GM23338 (cell line): ENCODE measurements around the gene ZSCAN5B. TPM values are rescaled to one million over a fixed set of nuclear protein-coding genes. Genes with fewer than 3 reads are reported as not detected.

Source experiments
- ATAC-seq: fragments of 200-7000 bp; cut with Tn5 transposase; 3 replicates; pipeline ENCODE4 v1.9.1; 2020
- DNase-seq: peaks from one replicate; pipeline ENCODE4 v3.0.0-alpha.2; 2015; ENCODE audit warnings: low spot score
- H2AFZ ChIP-seq: fragments of 200-600 bp; sonication (generic); 2 replicates; pipeline ENCODE4 v1.8.0; 2016; ENCODE audit warnings: antibody characterized with exemption, mild to moderate bottlenecking, moderate library complexity
- H3F3A ChIP-seq: fragments of 200-600 bp; sonication (generic); replicated peaks from 2 replicates; pipeline ENCODE4 v1.8.0; 2017; ENCODE audit warnings: antibody characterized with exemption, mixed run types, low read depth
- H3K27ac ChIP-seq: fragments of 200-600 bp; sonication (generic); 2 replicates; pipeline ENCODE4 v1.6.1; 2016; ENCODE audit warnings: low read depth
- H3K27me3 ChIP-seq: fragments of 200-600 bp; sonication (generic); 2 replicates; pipeline ENCODE4 v1.8.0; 2016; ENCODE audit warnings: mild to moderate bottlenecking, mixed run types, moderate library complexity; ENCODE audit not compliant: insufficient read depth
- H3K36me3 ChIP-seq: fragments of 200-600 bp; sonication (generic); 2 replicates; pipeline ENCODE4 v1.8.0; 2016; ENCODE audit warnings: mild to moderate bottlenecking; ENCODE audit not compliant: insufficient read depth
- H3K4me1 ChIP-seq: fragments of 200-600 bp; sonication (generic); 2 replicates; pipeline ENCODE4 v1.8.0; 2016; ENCODE audit warnings: mild to moderate bottlenecking, moderate library complexity; ENCODE audit not compliant: insufficient read depth
- H3K4me2 ChIP-seq: fragments of 200-600 bp; sonication (generic); 2 replicates; pipeline ENCODE4 v1.7.1; 2017; ENCODE audit warnings: mixed run types
- H3K4me3 ChIP-seq: fragments of 200-600 bp; sonication (generic); 2 replicates; pipeline ENCODE4 v1.6.1; 2016; ENCODE audit warnings: mixed run types
- H3K79me2 ChIP-seq: fragments of 200-600 bp; sonication (generic); replicated peaks from 2 replicates; pipeline ENCODE4 v1.8.0; 2017; ENCODE audit warnings: mild to moderate bottlenecking; ENCODE audit not compliant: insufficient read depth
- H3K9me2 ChIP-seq: fragments of 200-600 bp; sonication (generic); 2 replicates; pipeline ENCODE4 v1.8.0; 2017; ENCODE audit not compliant: insufficient read depth
- H4K20me1 ChIP-seq: fragments of 200-600 bp; sonication (generic); replicated peaks from 2 replicates; pipeline ENCODE4 v1.8.0; 2017; ENCODE audit warnings: mild to moderate bottlenecking; ENCODE audit not compliant: insufficient read depth
- H3K27ac Mint-ChIP-seq: 2 replicates; pipeline ENCODE4 v1.8.0; 2020; ENCODE audit warnings: inconsistent platforms, mild to moderate bottlenecking, moderate library complexity, mixed read lengths
- H3K27me3 Mint-ChIP-seq: 3 replicates; pipeline ENCODE4 v1.8.0; 2022; ENCODE audit warnings: low read depth, mild to moderate bottlenecking, moderate library complexity, mixed read lengths, inconsistent platforms; ENCODE audit not compliant: insufficient read depth, poor library complexity
- H3K36me3 Mint-ChIP-seq: 3 replicates; pipeline ENCODE4 v1.8.0; 2021; ENCODE audit warnings: low read depth, mild to moderate bottlenecking, inconsistent platforms, moderate library complexity, mixed read lengths
- H3K4me1 Mint-ChIP-seq: 3 replicates; pipeline ENCODE4 v1.8.0; 2020; ENCODE audit warnings: mild to moderate bottlenecking, inconsistent platforms, mixed read lengths
- H3K4me3 Mint-ChIP-seq: 3 replicates; pipeline ENCODE4 v1.8.0; 2021; ENCODE audit warnings: moderate library complexity, mild to moderate bottlenecking, inconsistent platforms, mixed read lengths
- H3K9me3 Mint-ChIP-seq: 3 replicates; pipeline ENCODE4 v1.8.0; 2020; ENCODE audit warnings: moderate library complexity, mild to moderate bottlenecking, inconsistent platforms, mixed read lengths
- CTCF ChIP-seq, 2 experiments: fragments of 200-600 bp in 1 of 2; sonication (generic) in 1 of 2; conservative IDR thresholded peaks; 2 replicates each; pipeline versions ENCODE4 v1.5.1 to v1.6.1; 2016 to 2017; ENCODE audit warnings: antibody characterized with exemption in 2 of 2, low read depth in 2 of 2, mild to moderate bottlenecking in 2 of 2, moderate library complexity in 1 of 2
- ETS1 ChIP-seq: IDR thresholded peaks from 2 replicates; pipeline ENCODE4 v1.6.1; 2016; ENCODE audit warnings: antibody characterized with exemption
- JUNB ChIP-seq: IDR thresholded peaks from one replicate; pipeline ENCODE4 v1.6.1; 2016; ENCODE audit warnings: antibody characterized with exemption; ENCODE audit not compliant: unreplicated experiment
- ZNF114 ChIP-seq: fragments of 250-450 bp; sonication (Bioruptor Pico); IDR thresholded peaks from 2 replicates; pipeline ENCODE4 v1.5.0; 2020; ENCODE audit warnings: mild to moderate bottlenecking, moderate library complexity
- ZNF462 ChIP-seq: fragments of 250-450 bp; sonication (Bioruptor Pico); IDR thresholded peaks from 2 replicates; pipeline ENCODE4 v1.5.0; 2020; ENCODE audit warnings: mild to moderate bottlenecking, moderate library complexity
- polyA plus RNA-seq: library from polyadenylated mRNA; unstranded; fragments of >200 nt; fragmentation: Nextera tagmentation; extraction: Ambion mirVana; gene quantifications from 2 replicates; pipeline ENCODE4 v1.2.1, GENCODE V29; 2016
- total RNA-seq: library from RNA; depleted of rRNA; stranded (reverse); fragments of >200 nt; shearing (Covaris generic); gene quantifications from 2 replicates; pipeline ENCODE4 v1.2.3, GENCODE V29; 2014
- TF ChIP-seq, protein P1 (sequence below): IDR thresholded peaks from one replicate; pipeline ENCODE4 v1.6.1; 2018; ENCODE audit warnings: antibody characterized with exemption; ENCODE audit not compliant: unreplicated experiment

ZSCAN5B gene
- total and polyA plus RNA-seq, 2 experiments from 2014 or later: 0.10 TPM; not detected in 1

GRCh38 chr19:56222901-56223300, 25.3 kb upstream of the ZSCAN5B start:
- H3K4me3 ChIP-seq: no peak overlapping the region
- ATAC-seq (no peak), DNase-seq (no peak)
- H3K27me3 Mint-ChIP-seq: no peaks in the 10 kb centered on the region
- H2AFZ ChIP-seq: no peak overlapping the region
- H3K4me2 ChIP-seq: no peak overlapping the region
- TF ChIP-seq CTCF (conservative IDR thresholded peaks at IDR 0.05; ENCODE audit: low read depth in 2 of 2) (peak in 1 of 2 experiments; percentile 37; a peak in 2 of 4 replicates), ZNF114 (CRISPR knock-in tag) (no peak), JUNB (no peak), ETS1 (no peak), ZNF462 (no peak)
- TF ChIP-seq, protein P1, sequence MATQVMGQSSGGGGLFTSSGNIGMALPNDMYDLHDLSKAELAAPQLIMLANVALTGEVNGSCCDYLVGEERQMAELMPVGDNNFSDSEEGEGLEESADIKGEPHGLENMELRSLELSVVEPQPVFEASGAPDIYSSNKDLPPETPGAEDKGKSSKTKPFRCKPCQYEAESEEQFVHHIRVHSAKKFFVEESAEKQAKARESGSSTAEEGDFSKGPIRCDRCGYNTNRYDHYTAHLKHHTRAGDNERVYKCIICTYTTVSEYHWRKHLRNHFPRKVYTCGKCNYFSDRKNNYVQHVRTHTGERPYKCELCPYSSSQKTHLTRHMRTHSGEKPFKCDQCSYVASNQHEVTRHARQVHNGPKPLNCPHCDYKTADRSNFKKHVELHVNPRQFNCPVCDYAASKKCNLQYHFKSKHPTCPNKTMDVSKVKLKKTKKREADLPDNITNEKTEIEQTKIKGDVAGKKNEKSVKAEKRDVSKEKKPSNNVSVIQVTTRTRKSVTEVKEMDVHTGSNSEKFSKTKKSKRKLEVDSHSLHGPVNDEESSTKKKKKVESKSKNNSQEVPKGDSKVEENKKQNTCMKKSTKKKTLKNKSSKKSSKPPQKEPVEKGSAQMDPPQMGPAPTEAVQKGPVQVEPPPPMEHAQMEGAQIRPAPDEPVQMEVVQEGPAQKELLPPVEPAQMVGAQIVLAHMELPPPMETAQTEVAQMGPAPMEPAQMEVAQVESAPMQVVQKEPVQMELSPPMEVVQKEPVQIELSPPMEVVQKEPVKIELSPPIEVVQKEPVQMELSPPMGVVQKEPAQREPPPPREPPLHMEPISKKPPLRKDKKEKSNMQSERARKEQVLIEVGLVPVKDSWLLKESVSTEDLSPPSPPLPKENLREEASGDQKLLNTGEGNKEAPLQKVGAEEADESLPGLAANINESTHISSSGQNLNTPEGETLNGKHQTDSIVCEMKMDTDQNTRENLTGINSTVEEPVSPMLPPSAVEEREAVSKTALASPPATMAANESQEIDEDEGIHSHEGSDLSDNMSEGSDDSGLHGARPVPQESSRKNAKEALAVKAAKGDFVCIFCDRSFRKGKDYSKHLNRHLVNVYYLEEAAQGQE: no peak
- no peaks in the 10 kb centered on the region for H3K9me3 Mint-ChIP-seq
- no peak overlapping the region for H3K4me3 Mint-ChIP-seq
- H3K36me3 ChIP-seq: no peaks in the 10 kb centered on the region
- H4K20me1 ChIP-seq: no peaks in the 10 kb centered on the region
- H3K79me2 ChIP-seq: no peaks in the 10 kb centered on the region
- H3K9me2 ChIP-seq: no peaks in the 10 kb centered on the region
- H3K27ac ChIP-seq: no peak overlapping the region
- no peaks in the 10 kb centered on the region for H3K4me1 ChIP-seq
- H3K36me3 Mint-ChIP-seq: no peaks in the 10 kb centered on the region
- peaks cover 3% of the 10 kb centered on the region for H3K27me3 ChIP-seq
- H3K27ac Mint-ChIP-seq: no peak overlapping the region
- peaks cover 2% of the 10 kb centered on the region; the same call in 2 of the 3 replicates for H3K4me1 Mint-ChIP-seq
- 0 out of 2 replicates have a peak, but pooled peaks cover 2% of the 10 kb centered on the region for H3F3A ChIP-seq
